OCI-LY1 (cell line): ENCODE data around the gene GFOD1.

Experiments
- EZH2 ChIP-seq: fragments of 200-600 bp; sonication (generic), shearing (Covaris generic); IDR thresholded peaks from 2 replicates; pipeline ENCODE4 v1.8.0; 2017; ENCODE audit warnings: borderline replicate concordance, mixed run types, mild to moderate bottlenecking, antibody characterized with exemption, low read length, moderate library complexity, mixed read lengths
- TF ChIP-seq, protein P1 (sequence below): fragments of 200-600 bp; sonication (generic), shearing (Covaris generic); IDR thresholded peaks from 2 replicates; pipeline ENCODE4 v1.5.1; 2017; ENCODE audit warnings: mild to moderate bottlenecking, antibody characterized with exemption, low read length, moderate library complexity, mixed read lengths

DNA sequence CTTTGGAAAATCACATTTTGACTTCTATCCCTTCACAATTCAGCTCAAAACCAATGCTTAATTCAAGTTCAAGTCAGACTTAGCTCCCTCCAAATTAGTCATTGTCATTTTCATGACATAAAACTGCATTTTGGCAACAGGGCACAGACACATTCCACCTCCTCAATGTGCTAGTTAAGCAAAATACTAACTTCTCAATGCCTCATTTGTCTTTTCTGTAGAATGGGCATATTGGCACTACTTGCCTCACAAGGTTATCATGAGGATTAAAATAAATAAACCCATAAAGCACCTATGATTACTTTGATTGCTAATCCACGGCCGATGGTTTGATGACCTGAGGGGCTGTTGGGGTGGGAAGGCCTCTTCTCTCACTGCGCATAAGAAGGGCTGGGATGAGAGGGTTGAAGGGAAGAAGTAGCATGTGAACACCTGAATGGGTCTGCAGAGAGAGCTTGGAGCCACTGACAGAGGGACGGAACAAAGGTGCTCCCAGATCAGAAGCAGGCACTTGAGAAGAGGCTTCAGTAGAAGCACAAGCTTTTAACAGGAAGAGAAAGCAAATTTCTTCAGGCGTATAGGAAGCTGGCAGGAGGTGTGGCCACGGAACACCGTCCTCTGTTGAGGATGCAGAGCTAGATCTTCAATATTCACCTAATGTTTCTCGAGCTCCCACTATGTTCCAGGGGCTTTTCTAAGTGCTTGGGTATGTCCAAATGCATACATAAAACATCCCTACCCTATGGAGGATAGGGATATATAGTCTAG is 147.4 kb downstream of the GFOD1 start:
- TF ChIP-seq, protein P1, sequence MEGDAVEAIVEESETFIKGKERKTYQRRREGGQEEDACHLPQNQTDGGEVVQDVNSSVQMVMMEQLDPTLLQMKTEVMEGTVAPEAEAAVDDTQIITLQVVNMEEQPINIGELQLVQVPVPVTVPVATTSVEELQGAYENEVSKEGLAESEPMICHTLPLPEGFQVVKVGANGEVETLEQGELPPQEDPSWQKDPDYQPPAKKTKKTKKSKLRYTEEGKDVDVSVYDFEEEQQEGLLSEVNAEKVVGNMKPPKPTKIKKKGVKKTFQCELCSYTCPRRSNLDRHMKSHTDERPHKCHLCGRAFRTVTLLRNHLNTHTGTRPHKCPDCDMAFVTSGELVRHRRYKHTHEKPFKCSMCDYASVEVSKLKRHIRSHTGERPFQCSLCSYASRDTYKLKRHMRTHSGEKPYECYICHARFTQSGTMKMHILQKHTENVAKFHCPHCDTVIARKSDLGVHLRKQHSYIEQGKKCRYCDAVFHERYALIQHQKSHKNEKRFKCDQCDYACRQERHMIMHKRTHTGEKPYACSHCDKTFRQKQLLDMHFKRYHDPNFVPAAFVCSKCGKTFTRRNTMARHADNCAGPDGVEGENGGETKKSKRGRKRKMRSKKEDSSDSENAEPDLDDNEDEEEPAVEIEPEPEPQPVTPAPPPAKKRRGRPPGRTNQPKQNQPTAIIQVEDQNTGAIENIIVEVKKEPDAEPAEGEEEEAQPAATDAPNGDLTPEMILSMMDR: no peak
- TF ChIP-seq EZH2: no peak
